ENCODE data around the gene SLC5A6. TPM values are rescaled to one million over a fixed set of nuclear protein-coding genes. Genes with fewer than 3 reads are reported as not detected.

The SLC5A6 gene
- 112 and 122 TPM in 2 replicates for total RNA-seq (2021)
- long read RNA-seq, transcript SLC5A6-201 (17 exons, 3,231 nt) = major isoform, 194 of 1,011 reads
- long read RNA-seq, partial matches to known transcripts = 113 of 1,011 reads
- long read RNA-seq, other reads (novel, unspliced or antisense) = 702 of 1,011 reads

- Histone ChIP-seq H2BK120ac (ENCODE audit: low read depth, low read length, poor library complexity, severe bottlenecking) (no peak within 1 kb of the TSS), H3K4me2 (ENCODE audit: insufficient read depth, insufficient read length, low read length) (peak within 1 kb of the TSS; percentile 84), H3K18ac (ENCODE audit: insufficient read length, low read depth, low read length) (peak within 1 kb of the TSS; percentile 88), H3K23me2 (ENCODE audit: insufficient read length, low read depth, low read length, poor library complexity, severe bottlenecking) (peaks cover 12% of the 10 kb centered on the region), H3K79me1 (ENCODE audit: insufficient read depth, low read depth, low read length, poor library complexity, severe bottlenecking) (no peaks in the 10 kb centered on the region), H2AFZ (ENCODE audit: low read length) (no peak within 1 kb of the TSS), H3K79me2 (ENCODE audit: insufficient read depth, low read length) (no peaks in the 10 kb centered on the region), H3K4ac (ENCODE audit: low read depth, low read length) (no peak within 1 kb of the TSS), H2BK12ac (ENCODE audit: insufficient read length, low read depth, low read length) (no peak within 1 kb of the TSS), H3K56ac (ENCODE audit: insufficient read length, low read depth, low read length) (peak within 1 kb of the TSS; percentile 13), H4K8ac (replicated peaks; ENCODE audit: insufficient read length, low read depth, low read length) (no peak within 1 kb of the TSS), H3K4me1 (ENCODE audit: insufficient read depth, low read length) (no peaks in the 10 kb centered on the region), H2BK20ac (ENCODE audit: low read depth, low read length, poor library complexity, severe bottlenecking) (no peak within 1 kb of the TSS), H4K20me1 (ENCODE audit: control insufficient read depth, insufficient read depth, insufficient read length) (no peaks in the 10 kb centered on the region), H4K5ac (ENCODE audit: insufficient read length, low read depth, low read length) (peak within 1 kb of the TSS; percentile 20), H2AK5ac (ENCODE audit: insufficient read length, low read length) (no peak within 1 kb of the TSS), H2BK15ac (ENCODE audit: low read depth, low read length) (no peak within 1 kb of the TSS), H2BK5ac (ENCODE audit: insufficient read length, low read length) (peak within 1 kb of the TSS; percentile 21), H3T11ph (ENCODE audit: low read length) (no peak within 1 kb of the TSS), H3K9me3 (ENCODE audit: control insufficient read depth, low read depth, low read length) (no peaks in the 10 kb centered on the region), H3K23ac (ENCODE audit: insufficient read length, low read depth, low read length) (no peak within 1 kb of the TSS), H3K27me3 (ENCODE audit: insufficient read depth, low read length) (no peaks in the 10 kb centered on the region), H4K91ac (ENCODE audit: insufficient read length, low read depth, low read length) (no peak within 1 kb of the TSS), H3K14ac (ENCODE audit: insufficient read depth, low read length) (peak within 1 kb of the TSS; percentile 96), H3K27ac (ENCODE audit: insufficient read length, low read depth, low read length) (peak within 1 kb of the TSS; percentile 38), H3K9ac (ENCODE audit: extremely low read depth, insufficient read length, low read length) (peak within 1 kb of the TSS; percentile 96)
- peaks cover 39 to 45% of the 10 kb centered on the region in 2 experiments for H3K4me1 Mint-ChIP-seq
- no peaks in the 10 kb centered on the region for H3K27me3 Mint-ChIP-seq (ENCODE audit: low read depth)
- no peaks in the 10 kb centered on the region for H3K9me3 Mint-ChIP-seq
- WGBS (ENCODE audit: extremely low coverage, insufficient read length, low lambda C conversion rate) = no CpG with 5 or more reads among the region's 73 CpGs
- TF ChIP-seq, protein P1, sequence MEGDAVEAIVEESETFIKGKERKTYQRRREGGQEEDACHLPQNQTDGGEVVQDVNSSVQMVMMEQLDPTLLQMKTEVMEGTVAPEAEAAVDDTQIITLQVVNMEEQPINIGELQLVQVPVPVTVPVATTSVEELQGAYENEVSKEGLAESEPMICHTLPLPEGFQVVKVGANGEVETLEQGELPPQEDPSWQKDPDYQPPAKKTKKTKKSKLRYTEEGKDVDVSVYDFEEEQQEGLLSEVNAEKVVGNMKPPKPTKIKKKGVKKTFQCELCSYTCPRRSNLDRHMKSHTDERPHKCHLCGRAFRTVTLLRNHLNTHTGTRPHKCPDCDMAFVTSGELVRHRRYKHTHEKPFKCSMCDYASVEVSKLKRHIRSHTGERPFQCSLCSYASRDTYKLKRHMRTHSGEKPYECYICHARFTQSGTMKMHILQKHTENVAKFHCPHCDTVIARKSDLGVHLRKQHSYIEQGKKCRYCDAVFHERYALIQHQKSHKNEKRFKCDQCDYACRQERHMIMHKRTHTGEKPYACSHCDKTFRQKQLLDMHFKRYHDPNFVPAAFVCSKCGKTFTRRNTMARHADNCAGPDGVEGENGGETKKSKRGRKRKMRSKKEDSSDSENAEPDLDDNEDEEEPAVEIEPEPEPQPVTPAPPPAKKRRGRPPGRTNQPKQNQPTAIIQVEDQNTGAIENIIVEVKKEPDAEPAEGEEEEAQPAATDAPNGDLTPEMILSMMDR (conservative IDR thresholded peaks at IDR 0.05) = no peak
- peak within 1 kb of the TSS; percentile 99 to 100 (median 99) for H3K27ac Mint-ChIP-seq
- peak; percentile 91 for DNase-seq
- H3K4me3 Mint-ChIP-seq = peak within 1 kb of the TSS; percentile 99
- peaks cover 26 to 59% (median 50%) of the 10 kb centered on the region in 3 experiments for H3K36me3 Mint-ChIP-seq (ENCODE audit: insufficient read depth in 1 of 3, low read depth in 3 of 3)
These were observed at the start of gene SLC5A6, which contains the start of gene ATRAID for GRCh38 chr2:27211943-27212625. Gene SLC5A6 (minus strand): TSS chr2:27212268. CDS start chr2:27207650, 4,618 bp downstream. Gene ATRAID (plus strand): TSS chr2:27212041. CDS start chr2:27212369, 328 bp downstream.
